Kidney tubule cell (primary cell): ENCODE measurements around the gene SERINC3.

Experiments used
- DNase-seq: peaks from one replicate; pipeline ENCODE4 v3.0.0-alpha.2; 2018; ENCODE audit warnings: low spot score

The SERINC3 gene

DNA sequence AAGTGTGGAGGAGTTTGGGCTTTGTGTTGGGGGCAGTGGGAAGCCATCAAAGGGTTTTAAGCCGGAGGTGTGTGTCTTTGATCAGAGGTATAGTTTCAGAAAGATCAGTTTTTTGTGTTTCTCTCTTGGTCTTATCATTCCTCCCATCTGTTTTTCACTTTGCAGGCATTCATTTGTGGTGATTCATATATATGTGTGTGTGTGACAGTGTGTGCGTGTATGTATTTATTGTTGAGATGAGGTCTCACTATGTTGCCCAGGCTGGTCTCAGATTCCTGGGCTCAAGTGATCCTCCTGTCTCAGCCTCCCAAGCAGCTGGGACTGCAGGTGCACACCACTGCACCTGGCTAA, 11.1 kb upstream of the SERINC3 start:
- DNase-seq, result peak; percentile 42

DNA sequence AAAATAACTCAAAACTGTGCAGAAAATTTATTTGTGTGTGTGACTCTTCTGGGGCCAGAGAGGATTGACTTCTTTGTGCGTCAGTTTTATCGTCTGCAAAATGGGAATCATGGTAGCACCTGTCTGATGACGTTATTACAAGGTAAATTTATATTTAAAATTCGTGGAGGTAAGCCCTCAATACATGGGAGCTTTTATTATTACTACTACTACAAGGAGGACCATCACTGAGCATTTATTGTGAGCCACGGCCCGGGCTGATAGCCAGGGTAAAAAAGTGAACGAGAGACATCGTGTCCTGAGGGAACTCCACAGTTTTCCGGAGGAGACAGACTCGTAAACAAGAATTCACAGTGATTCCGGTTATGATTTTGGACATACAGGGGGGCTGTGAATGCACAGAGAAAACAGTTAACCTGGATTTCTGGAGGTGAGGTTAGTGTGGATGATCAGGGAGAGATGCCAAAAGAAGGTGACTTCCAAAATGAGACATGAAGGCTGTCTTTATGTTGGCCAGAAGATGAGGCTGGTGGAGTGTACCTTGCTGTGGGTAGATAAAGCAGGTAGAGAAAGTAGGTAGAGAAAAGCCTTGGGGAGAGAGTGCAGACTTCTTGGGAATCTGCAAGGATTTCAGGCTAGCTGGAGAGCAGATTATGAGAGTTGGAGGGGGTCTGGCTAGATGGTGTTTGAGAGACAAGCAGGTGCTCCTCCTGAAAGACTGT, 10.6 kb upstream of the SERINC3 start:
- DNase-seq, result no peak

DNA sequence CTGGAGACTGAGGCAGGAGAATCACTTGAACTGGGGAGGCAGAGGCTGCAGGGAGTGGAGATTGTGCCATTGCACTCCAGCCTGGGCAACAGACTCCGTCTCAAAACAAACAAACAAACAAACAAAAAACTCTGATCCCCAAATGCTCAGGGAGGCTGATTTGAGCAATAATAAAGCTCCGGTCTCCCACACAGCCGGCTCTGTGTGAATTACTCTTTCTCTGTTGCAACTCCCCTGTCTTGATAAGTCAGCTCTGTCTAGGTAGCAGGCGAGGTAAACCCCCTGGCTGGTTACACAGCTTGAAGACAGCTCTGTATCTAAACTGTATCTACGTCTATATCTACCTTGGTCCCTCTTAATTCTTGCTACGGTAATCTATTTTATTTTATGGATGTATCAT, 6.4 kb upstream of the SERINC3 start:
- DNase-seq, result no peak

DNA sequence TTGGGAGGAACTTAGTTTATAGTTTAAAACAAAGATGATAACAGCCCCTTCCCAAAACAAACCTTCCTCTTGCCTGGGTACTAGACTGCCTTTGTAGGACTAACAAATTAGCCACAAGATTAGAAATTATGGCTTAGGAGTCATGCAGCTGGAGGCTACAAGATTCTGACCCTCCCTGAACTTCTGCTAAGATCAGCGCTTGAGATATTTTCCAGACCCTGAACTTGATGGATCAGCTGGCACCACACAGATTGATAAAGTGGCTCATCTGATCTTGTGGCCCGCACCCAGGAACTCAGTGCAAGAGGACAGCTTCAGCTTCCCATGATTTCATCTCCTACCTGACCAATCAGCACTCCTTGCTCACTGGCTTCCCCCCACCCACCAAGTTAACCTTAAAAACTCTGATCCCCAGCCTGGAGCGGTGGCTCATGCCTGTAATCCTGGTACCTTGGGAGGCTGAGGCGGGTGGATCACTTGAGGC, 5.9 kb upstream of the SERINC3 start:
- no peak for DNase-seq

DNA sequence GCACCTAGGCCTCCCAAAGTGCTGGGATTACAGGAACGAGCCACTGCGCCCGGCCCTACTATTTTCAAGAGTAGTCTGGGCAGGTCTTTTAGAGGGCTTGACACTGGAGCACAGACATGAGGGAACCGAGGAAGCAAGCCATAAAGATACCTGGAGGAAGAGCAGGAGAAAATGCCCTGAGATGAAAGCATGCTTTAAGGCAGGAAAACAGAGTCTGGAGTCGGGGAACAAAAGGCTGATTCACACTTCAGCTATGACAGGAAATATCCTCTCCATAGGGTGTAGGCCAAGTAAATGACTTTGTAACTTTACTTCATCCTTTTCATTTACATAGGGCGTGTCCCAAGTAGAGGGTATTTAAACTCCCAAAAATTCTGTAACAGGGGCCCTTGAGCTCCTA, 4.3 kb upstream of the SERINC3 start:
- peak; percentile 76 for DNase-seq

DNA sequence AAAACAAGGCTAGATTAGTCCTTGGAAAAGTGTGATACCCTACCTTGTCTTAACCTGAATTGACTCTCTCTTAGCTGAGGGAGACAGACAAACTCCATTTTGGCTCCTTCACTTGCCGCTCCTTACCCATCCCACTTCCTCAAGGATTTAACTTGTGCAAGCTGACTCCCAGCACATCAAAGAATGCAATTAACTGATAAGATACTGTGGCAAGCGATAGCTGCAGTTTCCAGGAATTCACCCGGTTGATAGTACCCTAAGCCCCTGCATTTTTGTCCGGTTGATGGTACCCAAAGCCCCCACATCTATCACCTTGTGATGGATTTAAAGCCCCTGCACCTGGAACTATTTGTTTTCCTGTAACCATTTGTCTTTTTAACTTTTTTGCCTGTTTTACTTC, 1.9 kb upstream of the SERINC3 start:
- DNase-seq, result no peak

DNA sequence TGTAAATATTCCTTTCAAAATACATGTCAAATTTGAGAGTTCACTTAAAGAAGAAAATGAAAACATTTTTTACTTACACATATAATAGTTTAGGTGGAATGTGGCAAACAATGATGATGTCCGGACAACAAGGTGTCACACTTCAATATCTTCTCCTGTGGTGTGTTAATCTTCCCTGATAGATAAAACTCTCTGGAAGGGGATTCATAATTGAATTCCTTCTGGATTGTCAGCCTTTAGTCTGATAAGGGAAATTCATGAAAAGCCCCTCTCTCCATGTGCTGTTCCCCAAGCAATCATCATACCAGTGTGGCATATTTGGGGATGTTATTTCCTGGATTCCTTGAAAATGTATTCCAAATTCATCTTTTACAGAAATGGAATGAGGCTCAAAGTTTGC, 971 bp upstream of the SERINC3 start:
- DNase-seq, result no peak

DNA sequence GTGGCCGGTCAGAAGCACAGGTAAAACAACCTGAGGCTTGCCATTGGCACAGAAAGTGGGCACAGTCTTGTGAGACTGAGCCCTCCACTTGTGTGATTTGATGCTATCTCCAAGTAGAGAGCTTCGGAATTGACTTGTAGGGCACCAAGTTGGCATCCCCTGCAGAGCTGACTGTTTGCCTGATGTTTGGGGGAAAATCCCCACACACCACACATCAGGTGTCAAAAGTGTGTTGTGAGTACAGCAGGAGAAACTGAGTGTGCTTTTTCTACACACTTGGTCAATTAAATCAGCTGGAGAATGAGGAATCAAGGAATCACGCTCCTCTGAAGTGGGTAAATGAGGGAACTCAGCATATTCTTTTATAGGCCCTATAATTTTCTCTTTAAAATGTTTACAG, 989 bp downstream of the SERINC3 start:
- no peak for DNase-seq

DNA sequence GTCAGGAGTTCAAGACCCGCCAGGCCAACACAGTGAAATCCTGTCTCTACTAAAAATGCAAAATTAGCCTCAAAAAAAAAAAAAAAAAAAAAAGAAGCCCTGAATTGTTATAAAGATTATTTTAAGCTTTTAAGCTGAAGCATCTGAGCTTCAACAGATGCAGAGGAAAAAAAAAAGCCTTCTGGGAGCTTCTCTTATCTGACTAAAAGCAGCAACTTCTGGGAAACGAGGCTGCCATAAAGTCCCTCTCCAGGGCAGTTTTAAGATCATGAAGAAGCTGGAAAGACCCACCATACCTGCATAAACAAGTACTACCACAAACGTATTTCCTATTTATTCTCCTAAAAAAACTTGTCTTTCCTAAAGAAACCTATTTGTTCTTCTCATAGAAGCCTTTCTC, 3.6 kb downstream of the SERINC3 start:
- DNase-seq, result no peak

DNA sequence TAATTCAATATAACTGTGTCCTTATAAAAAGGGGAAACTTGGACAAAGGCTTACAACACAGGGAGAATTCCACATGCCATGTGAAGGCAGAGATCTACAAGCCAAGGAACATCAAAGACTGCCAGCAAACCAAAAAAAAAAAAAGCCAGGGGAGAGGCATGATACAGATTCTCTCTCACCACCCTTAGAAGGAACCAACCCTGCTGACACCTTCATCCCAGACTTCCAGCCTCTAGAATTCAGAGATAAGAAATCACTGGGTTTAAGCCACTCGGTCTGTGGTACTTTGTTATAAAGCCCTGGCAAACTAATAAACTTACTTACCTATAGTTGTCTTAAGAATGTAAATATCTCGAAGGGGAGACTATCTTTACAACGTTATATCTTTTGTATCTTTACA, 4.4 kb downstream of the SERINC3 start:
- DNase-seq, result no peak

DNA sequence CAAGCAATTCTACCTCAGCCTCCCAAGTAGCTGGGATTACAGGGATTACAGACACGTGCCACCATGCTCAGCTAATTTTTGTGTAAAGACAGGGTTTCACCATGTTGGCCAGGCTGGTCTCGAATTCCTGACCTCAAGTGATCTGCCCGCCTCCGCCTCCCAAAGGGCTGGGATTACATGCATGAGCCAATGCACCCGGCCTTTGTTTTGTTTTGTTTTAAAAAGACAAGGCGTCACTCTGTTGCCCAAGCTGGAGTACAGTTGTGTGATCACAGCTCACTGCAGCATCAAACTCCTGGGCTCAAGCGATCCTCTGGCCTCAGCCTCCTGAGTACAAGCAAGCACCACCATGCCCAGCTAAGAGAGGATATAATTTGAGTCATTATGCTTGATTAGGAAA, 5.4 kb downstream of the SERINC3 start:
- DNase-seq, result no peak

DNA sequence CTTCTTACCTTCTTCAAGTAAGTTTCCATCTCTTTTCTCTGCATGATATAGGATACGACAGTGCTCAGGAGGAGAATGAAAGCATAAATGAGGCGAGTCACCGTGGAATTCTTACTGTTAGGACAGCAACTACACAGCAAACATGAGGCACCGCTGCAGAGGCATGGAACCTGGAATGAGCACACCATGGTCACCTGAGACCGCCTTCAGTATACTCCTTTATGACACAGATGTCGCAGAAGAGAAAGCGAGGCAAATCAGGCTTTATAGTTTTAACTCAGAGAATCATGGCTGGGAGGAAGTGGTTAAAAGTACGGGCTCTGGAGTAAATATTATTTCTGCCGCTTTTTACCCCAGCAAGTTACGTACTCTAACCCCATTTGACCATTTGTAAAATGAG, 8.0 kb downstream of the SERINC3 start:
- DNase-seq, result no peak

DNA sequence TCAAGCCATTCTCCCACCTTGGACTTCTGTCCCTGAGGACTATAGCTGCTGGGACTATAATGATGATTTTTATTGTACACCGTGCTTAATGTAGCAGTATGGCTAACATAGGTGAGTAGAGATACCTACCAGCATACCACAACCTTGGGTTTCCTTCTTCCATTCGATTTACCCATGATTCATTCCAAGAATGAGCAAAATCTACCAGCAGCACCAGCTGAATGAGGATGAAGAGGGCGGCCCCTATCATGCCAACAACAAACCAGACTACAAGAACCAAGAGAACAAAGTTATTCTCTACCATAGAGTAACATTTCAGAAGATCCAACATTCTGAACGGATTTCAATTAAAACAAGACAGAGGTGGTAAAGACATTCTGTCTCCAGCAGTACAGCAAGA, 12.1 kb downstream of the SERINC3 start:
- no peak for DNase-seq

DNA sequence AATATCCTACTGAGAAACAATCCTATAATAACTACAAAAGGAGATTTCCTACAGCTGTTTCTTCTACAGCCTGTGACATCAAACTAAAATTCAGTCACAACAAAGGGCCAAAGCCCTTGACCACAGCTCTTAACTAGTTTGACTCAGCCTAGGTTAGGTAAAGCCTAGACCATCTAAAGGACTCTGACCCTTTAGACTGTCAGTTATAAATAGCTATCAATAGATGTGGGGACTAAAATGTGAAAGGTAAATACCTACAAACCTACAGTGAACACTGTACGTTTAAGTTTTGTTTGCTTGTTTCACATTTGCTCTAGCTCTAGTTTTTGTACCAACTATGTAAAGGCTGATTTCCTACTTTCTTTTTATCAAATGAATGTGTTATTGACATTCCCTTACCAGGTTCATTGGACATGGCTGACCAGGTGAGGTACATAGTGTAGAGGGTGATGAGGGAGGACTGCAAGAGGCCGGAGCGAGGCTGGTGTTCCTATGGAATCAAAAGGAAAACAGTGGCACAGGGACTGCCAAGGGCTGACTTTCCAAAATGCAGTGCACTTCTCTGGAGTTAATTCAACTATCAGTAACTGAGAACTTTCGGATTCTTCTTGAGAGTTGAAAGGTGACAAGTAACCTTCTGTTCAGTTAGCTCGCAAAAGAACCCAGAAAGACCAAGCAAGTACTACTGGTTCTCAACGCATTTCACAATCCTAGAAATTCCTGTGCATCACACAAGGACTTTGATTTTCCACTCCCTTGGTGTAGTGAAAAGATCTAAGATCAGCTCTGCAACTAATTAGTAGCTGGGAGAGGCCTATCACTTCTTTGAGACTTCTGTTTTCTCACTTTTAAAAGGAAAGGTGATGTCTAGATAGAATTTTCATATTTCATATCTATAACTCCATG, 17.2 kb downstream of the SERINC3 start:
- DNase-seq, result no peak

DNA sequence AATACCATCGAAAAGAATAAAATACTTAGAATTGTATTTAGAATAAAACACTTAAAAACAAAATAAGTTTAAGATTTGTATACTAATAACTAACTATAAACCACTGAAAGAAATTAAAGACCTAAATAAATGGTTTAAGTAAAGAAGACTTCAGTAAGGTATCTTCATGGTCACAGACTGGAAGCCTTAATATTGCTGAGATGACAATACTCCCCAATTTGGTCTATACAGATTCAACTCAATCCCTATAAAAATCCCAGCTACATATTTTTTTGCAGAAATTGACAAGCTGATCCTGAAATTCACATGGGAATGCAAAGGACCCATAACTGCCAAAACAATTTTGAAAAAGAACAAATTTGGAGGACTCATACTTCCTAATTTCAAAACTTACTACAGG, 18.9 kb downstream of the SERINC3 start:
- no peak for DNase-seq

DNA sequence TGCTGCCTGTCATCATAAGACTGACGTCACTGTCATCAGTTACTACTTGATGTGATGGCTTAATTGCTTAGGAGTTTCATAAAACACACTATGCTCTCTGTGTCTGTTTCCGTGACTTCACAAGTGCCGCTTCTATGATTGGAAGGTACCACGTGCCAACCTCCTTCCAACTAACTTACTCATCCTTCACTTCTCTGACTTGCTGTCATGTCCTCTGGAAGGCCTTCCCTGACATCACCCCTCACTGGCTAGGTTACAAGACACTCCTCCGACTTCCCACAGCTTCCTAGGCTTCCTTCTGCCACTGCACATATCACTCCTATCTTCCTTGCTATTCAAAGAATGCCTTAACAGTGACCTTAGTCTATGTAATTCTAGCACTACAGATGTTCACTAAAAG, 20.4 kb downstream of the SERINC3 start:
- DNase-seq, result peak; percentile 14

DNA sequence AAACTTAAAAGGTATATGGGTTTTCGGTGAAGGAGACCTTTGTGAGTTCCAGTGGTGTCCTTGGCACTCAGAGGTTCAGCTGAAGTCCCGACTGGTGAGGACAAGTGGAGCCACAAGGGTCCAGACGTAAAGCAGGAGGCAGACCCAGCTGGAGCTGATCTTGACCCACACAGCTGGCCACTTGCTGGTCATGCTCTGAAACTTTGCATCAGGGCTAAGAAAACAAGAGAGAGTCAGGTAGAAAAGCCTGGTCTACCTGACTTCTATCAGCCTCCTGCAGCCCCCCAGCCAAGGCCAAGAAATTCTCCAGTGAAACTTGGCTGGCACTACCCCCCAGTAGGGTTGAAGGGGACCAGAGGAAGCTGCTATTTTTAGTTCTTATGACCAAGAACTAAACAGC, 21.6 kb downstream of the SERINC3 start:
- no peak for DNase-seq

DNA sequence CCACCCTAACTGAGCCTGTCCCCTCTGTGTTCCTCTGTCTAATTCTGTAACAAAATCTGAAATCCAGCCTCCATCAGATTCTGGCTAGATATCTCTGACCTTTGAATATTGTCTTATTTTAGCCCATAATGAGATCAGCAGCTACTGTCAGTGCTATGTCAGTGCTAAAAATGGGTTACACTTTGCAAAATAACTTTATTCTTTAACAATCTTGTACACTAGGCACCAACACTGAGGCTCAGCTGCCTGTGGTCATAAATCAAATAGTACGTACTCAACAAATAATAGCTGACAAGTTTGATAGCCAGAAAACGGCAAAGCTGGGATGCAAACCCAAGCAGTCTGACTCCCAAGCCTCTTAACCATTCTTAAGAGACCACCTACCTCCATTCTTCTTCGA, 24.1 kb downstream of the SERINC3 start:
- no peak for DNase-seq

DNA sequence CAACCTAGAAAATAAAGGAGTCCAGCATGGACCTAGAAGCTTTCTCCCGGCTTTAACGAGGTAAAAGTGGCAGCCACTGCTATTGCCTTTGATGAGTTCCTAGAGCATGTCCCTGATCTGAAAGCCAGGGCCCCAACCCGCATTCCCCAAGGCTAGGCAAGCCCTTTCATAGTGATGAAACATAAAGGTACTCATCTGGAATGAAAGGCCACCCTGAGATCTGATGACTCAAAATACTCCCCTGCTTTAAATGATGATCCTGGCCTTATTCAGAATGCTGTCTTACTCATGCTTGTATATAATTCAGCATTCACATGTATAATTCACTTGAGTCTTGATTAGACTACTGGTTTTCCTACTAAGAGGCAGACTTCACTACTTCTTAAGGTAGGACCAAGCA, 24.9 kb downstream of the SERINC3 start:
- peak; percentile 94 for DNase-seq

DNA sequence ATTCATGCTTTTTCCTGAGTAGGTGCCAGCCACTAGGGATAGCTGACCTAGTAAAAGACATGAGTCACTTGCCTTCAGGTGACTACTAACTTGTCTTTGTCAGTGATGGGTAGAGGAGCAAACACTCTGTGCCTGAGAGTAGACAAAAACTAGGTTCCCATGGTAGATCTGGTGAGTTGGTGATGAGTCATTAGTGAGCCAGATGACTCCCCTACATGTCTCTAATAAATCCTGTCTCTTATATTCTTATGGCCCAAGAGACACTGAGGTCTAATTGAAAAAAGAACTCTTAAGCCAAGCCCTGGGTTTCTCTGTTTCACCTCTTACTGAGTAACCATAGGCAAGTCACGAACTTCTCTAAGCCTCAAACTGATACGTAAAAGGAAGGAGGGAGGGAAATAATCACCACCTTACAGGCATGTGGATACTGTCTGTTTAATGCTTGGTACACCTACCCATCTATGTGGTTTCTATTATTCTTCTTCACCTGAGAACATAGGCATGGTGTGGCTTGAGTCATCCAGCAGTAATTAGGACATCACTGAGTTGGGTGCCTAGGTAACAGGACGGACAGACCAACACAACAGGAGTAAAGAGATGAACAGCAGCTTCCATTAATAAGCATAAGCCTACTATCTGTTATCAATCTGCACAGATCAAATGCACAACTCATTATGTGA, 25.9 kb downstream of the SERINC3 start:
- peak; percentile 98 for DNase-seq

DNA sequence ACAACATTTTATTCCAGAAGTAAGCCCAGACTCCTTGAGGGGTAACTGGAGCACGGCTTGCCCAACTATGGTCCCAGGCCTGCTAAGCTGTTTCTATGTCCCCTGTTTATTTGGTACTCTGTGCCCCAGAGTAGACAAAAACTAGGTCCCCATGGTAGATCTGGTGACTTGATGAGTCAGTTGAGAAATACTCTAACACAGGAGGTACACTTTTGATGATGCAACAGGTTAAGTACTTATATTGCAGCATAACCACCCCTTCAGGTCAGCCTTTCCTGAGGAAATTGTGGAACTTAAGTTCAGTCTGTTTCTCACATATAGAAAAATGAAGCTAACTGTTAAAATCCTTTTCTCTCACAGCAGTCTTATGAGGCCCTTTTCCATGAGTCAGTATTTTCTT, 26.6 kb downstream of the SERINC3 start:
- DNase-seq, result peak; percentile 84

DNA sequence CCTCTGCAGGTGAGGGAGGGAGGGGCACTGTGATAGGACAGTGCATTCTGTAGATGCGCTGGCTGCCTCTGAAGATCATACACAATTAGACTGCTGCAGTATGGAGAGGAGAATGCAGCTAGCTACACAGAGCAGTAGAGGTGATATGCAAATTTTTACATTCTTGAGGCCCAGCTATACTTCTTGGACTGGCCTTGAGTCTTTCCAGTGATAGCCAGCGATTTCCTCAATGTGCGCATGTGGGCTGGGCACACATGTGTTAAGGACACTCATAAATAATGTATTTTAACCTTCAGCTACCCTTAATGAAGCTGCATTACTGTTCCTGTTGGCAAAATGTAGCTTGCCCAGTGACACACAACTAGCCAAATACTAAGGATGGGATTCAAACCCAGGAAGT, 27.2 kb downstream of the SERINC3 start:
- no peak for DNase-seq

DNA sequence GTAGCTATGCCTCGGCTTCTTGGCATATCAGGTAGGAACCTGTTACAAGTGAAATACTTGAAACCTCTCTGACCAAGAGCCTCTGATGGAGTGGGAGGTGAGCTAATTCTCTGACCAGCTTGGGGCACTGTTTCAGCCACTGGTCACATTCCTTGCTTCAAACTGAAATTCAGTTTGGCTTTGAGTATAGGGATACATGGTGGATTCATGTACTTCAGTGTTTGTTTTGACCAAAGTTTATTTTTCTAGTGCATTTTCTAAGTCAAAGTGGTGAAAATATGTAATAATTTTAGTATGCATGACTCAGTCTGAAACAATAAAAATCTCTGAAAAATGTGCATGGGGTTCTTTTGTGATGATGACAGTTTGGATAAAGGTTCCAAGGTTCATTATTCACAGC, 27.6 kb downstream of the SERINC3 start:
- DNase-seq, result no peak
